H1 (cell line): ENCODE measurements around the gene CELF1. TPM values are rescaled to one million over a fixed set of nuclear protein-coding genes. Genes with fewer than 3 reads are reported as not detected.

ENCODE experiments used
- CHD7 ChIP-seq: fragments of 300-600 bp; sonication (generic); IDR thresholded peaks from 2 replicates; pipeline ENCODE4 v1.7.1; 2012; ENCODE audit warnings: low read length, moderate library complexity, mild to moderate bottlenecking, inconsistent platforms; ENCODE audit not compliant: insufficient replicate concordance
- polyA plus RNA-seq, 7 experiments: library from polyadenylated mRNA; depleted of rRNA in 3 of 7; stranded (reverse) in 5 of 7; unstranded in 2 of 7; fragments of >200 nt in 5 of 7; fragments of 200-250 nt in 2 of 7; gene quantifications; 1 replicate in 5 of 7; 2 replicates in 1 of 7; 4 replicates in 1 of 7; pipeline versions ENCODE4 v1.2.1 to v1.2.3, GENCODE V29; 2011 to 2013; ENCODE audit warnings: missing spikeins in 2 of 7, mixed read lengths in 2 of 7
- total RNA-seq: library from RNA; stranded (reverse); fragmentation: NEBNext Ultra II Directional; extraction: Animal tissue kit (Norgen Biotek cat#: 25700); gene quantifications from 2 replicates; pipeline ENCODE4 v1.2.1, GENCODE V29; 2021

The CELF1 gene
- total and polyA plus RNA-seq, 2 of the 8 experiments (the other 6 are each of a cell fraction or from before 2014, with no cell fraction given): 131 to 197 TPM

- TF ChIP-seq CHD7: no peak
These were observed at the start of gene CELF1 (continued) for GRCh38 chr11:47552566-47553405.
